ENCODE results near the gene GRIP2. TPM values are rescaled to one million over a fixed set of nuclear protein-coding genes. Genes with fewer than 3 reads are reported as not detected.

Gene GRIP2
- total and polyA plus RNA-seq, 2 of the 4 experiments (the other 2 are of a cell fraction) = 0.05 TPM; not detected in 1

DNA sequence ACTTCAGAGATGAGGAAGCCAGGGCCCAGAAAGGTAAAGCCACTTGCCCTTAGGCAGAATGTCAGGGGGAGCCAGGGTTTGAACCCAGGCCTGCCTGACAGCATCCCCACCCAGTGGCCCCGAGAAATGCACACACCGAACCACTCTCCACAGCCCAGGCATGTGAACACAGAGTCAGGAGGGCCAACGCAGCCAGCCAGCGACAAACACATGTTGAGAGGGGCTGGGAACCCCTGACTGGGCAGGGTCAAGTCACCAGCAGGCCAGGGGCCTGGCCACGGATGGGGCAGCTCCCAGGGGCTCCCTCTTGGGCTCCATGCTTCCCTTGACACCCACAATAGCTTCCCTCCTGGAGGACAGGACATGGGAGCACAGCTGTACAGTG lies 5.1 kb upstream of the GRIP2 start:
- H3K14ac ChIP-seq (replicated peaks; ENCODE audit: low read depth, low read length) = no peak overlapping the region
- no peak overlapping the region for H3K4me3 ChIP-seq (ENCODE audit: insufficient read depth, low read depth, low read length)
- no peak overlapping the region for H2BK120ac ChIP-seq (ENCODE audit: low read depth, low read length)
- no peaks in the 10 kb centered on the region for H3K79me1 ChIP-seq (ENCODE audit: low read depth in 1 of 2, low read length in 2 of 2)
- H2BK5ac ChIP-seq (ENCODE audit: low read depth, low read length, poor library complexity, severe bottlenecking) = no peak overlapping the region
- no peak overlapping the region for H4K91ac ChIP-seq (ENCODE audit: insufficient read depth, low read depth, low read length)
- no peaks in the 10 kb centered on the region for H3K9me1 ChIP-seq (ENCODE audit: insufficient read depth, low read length)
- H3K4me2 ChIP-seq (ENCODE audit: low read depth, low read length) = no peak overlapping the region
- peaks cover 39% of the 10 kb centered on the region for H3K27me3 ChIP-seq (ENCODE audit: control insufficient read depth, insufficient read depth, low read length)
- no peak overlapping the region for H3K56ac ChIP-seq (ENCODE audit: extremely low read depth, insufficient read depth, low read length)
- no peaks in the 10 kb centered on the region for H3K4me1 ChIP-seq (ENCODE audit: control insufficient read depth, insufficient read depth, low read length)
- no peak overlapping the region for H2BK20ac ChIP-seq (ENCODE audit: low read depth, low read length)
- no peaks in the 10 kb centered on the region for H3K36me3 ChIP-seq (ENCODE audit: control insufficient read depth, insufficient read depth, low read length)
- H3K18ac ChIP-seq (ENCODE audit: low read depth, low read length) = no peak overlapping the region
- CTCF ChIA-PET = no interaction called here
- no peak overlapping the region for H3K23ac ChIP-seq (ENCODE audit: low read depth, low read length)
- POLR2A ChIA-PET (ENCODE audit: unreplicated experiment) = no interaction called here
- H2AFZ ChIP-seq (replicated peaks; ENCODE audit: low read length, poor library complexity) = no peak overlapping the region
- H3K4ac ChIP-seq (ENCODE audit: low read depth, low read length) = no peak overlapping the region
- in situ Hi-C loops (cut with MboI; ENCODE audit: low sequenced_read_pairs) = loop anchor here (10.0 kb wide), 1 partner anchor 340 kb away; no protein-coding TSS in a partner anchor
- no peak overlapping the region for H3K27ac ChIP-seq (ENCODE audit: insufficient read depth, low read length)
- H4K5ac ChIP-seq (ENCODE audit: low read depth, low read length) = no peak overlapping the region
- H2AK5ac ChIP-seq (ENCODE audit: low read depth, low read length) = no peak overlapping the region
- H3K9me3 ChIP-seq (ENCODE audit: control insufficient read depth, insufficient read depth, low read length) = no peaks in the 10 kb centered on the region
- TF ChIP-seq CEBPB (IDR thresholded peaks at IDR 0.05; ENCODE audit: low read depth, low read length) = no peak
- no peak for TF ChIP-seq CHD1 (IDR thresholded peaks at IDR 0.05; ENCODE audit: low read depth, low read length)
- no peaks in the 10 kb centered on the region for H4K20me1 ChIP-seq (ENCODE audit: insufficient read depth, low read length)
- no peak overlapping the region for H4K8ac ChIP-seq (ENCODE audit: low read depth in 2 of 2, low read length in 2 of 2)
- no peak overlapping the region for H2BK15ac ChIP-seq (ENCODE audit: low read depth, low read length)
- no TSS peak for BruUV-seq (replicated peaks)
- DNase-seq = no peak
- H2AK9ac ChIP-seq (replicated peaks; ENCODE audit: low read depth, low read length, poor library complexity) = no peak overlapping the region
- no peak overlapping the region for H3K9ac ChIP-seq (ENCODE audit: low read depth, low read length)
- dilution Hi-C loops (cut with HindIII; ENCODE audit: low sequenced_read_pairs, unreplicated experiment) = no loop called here
- intact Hi-C loops (cut with micrococcal nuclease) = no loop called here
- no peak for ATAC-seq (ENCODE audit: low read depth)
- WGBS, 2 experiments (ENCODE audit: extremely low coverage in 2 of 2, insufficient read length in 1 of 2) = no CpG with 5 or more reads among the region's 5 CpGs

All from IMR-90 (cell line).